COR-L47 (cell line): ENCODE measurements around the gene PDPR.
"Not testable (repeated sequence)": the region's sequence is repeated elsewhere in the genome, so short reads cannot be mapped to it uniquely, and the experiment has no call there.

Experiments used
- DNase-seq: peaks from one replicate; lab custom pipeline; 2025; lab: John Stamatoyannopoulos, UW

PDPR gene

GRCh38 chr16:70162041-70162451 lies 47.9 kb downstream of the PDPR start:
- DNase-seq = no peak

- DNase-seq = no peak
These were observed 49.5 kb downstream of the PDPR start for GRCh38 chr16:70163596-70163995.

GRCh38 chr16:70166688-70167087 lies 52.6 kb downstream of the PDPR start:
- not testable (repeated sequence) for DNase-seq

- DNase-seq = not testable (repeated sequence)
These were observed 59.2 kb downstream of the PDPR start, which contains the start of gene CLEC18C for GRCh38 chr16:70173212-70173837. TSS of gene CLEC18C (plus strand) at chr16:70173787. CDS start at chr16:70174279, 492 bp downstream.

- DNase-seq = not testable (repeated sequence)
These were observed 59.8 kb downstream of the PDPR start for GRCh38 chr16:70173916-70174315.

GRCh38 chr16:70174387-70174932 lies 60.3 kb downstream of the PDPR start:
- DNase-seq = not testable (repeated sequence)

- not testable (repeated sequence) for DNase-seq
These were observed 73.9 kb downstream of the PDPR start for GRCh38 chr16:70187858-70188607.

GRCh38 chr16:70188608-70188915 lies 74.4 kb downstream of the PDPR start:
- DNase-seq = not testable (repeated sequence)

GRCh38 chr16:70190574-70190973 lies 76.4 kb downstream of the PDPR start:
- DNase-seq = not testable (repeated sequence)

- not testable (repeated sequence) for DNase-seq
These were observed 82.7 kb downstream of the PDPR start for GRCh38 chr16:70196683-70197300.

- DNase-seq = not testable (repeated sequence)
These were observed 83.5 kb downstream of the PDPR start for GRCh38 chr16:70197611-70198010.

GRCh38 chr16:70198230-70198629 lies 84.1 kb downstream of the PDPR start:
- DNase-seq = not testable (repeated sequence)

GRCh38 chr16:70198666-70199065 lies 84.5 kb downstream of the PDPR start:
- DNase-seq = not testable (repeated sequence)

GRCh38 chr16:70199170-70199569 lies 85.0 kb downstream of the PDPR start:
- DNase-seq = not testable (repeated sequence)

- not testable (repeated sequence) for DNase-seq
These were observed 85.9 kb downstream of the PDPR start for GRCh38 chr16:70200063-70200462.

- DNase-seq = not testable (repeated sequence)
These were observed 89.4 kb downstream of the PDPR start for GRCh38 chr16:70203508-70203907.

- DNase-seq = not testable (repeated sequence)
These were observed 89.9 kb downstream of the PDPR start for GRCh38 chr16:70204010-70204409.

- DNase-seq = not testable (repeated sequence)
These were observed 90.7 kb downstream of the PDPR start for GRCh38 chr16:70204668-70205405.

- not testable (repeated sequence) for DNase-seq
These were observed 92.2 kb downstream of the PDPR start for GRCh38 chr16:70206382-70206781.
